GM19193 (cell line): ENCODE data around the gene LPCAT3.

Source experiments
- POLR2A ChIP-seq: IDR thresholded peaks from 4 replicates; pipeline ENCODE4 v1.6.1; 2011; ENCODE audit not compliant: insufficient read depth, insufficient read length; ENCODE audit errors: extremely low read depth

Gene LPCAT3, protein sequence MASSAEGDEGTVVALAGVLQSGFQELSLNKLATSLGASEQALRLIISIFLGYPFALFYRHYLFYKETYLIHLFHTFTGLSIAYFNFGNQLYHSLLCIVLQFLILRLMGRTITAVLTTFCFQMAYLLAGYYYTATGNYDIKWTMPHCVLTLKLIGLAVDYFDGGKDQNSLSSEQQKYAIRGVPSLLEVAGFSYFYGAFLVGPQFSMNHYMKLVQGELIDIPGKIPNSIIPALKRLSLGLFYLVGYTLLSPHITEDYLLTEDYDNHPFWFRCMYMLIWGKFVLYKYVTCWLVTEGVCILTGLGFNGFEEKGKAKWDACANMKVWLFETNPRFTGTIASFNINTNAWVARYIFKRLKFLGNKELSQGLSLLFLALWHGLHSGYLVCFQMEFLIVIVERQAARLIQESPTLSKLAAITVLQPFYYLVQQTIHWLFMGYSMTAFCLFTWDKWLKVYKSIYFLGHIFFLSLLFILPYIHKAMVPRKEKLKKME

GRCh38 chr12:7018350-7019042 lies at the start of gene LPCAT3:
Gene LPCAT3, minus strand, starts transcription at chr12:7018476. Its CDS starts 52 bp downstream, at chr12:7018424.
- TF ChIP-seq POLR2A: peak; percentile 85

DNA sequence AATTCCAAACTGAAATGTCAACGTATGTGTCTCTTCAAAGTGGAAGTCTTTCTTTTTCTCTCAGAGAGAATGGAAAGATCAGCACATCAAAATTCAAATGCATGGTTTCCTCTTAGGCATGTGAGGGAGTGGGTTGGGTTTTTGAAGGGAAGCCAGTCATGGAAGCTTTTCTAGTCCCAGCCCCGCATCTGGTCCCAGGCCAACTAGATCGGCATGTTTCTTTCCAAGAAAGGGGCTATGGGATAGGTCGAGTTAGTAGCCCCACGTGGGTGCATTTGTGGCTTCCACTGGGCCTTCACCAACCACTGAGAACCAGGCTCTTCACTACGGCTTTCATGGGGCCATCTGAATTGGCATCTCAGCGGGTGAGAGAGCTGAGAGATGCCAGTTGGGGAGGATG lies 48.8 kb upstream of the LPCAT3 start:
- TF ChIP-seq POLR2A: no peak

GRCh38 chr12:7066596-7066995 lies 48.3 kb upstream of the LPCAT3 start:
- TF ChIP-seq POLR2A: no peak

DNA sequence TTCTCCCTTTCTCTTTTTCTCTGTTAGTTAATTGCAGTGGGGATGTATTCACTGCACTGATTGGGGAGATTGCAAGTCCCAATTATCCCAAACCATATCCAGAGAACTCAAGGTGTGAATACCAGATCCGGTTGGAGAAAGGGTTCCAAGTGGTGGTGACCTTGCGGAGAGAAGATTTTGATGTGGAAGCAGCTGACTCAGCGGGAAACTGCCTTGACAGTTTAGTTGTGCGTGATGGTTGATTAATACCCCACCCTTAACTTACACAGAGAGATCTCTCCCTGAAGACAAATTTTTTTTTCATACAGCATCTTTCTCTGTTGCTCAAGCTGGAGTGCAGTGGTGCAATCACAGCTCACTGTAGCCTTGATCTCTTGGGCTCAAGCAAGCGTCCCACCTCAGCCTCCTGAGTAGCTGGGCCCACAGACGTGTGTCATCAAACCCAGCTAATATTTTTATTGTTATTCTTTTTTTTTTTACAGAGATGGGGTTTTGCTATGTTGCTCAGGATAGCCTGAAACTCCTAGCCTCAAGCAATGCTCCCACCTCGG lies 46.9 kb upstream of the LPCAT3 start:
- TF ChIP-seq POLR2A: no peak

- no peak for TF ChIP-seq POLR2A
These were observed 46.2 kb upstream of the LPCAT3 start for GRCh38 chr12:7064516-7064915.

DNA sequence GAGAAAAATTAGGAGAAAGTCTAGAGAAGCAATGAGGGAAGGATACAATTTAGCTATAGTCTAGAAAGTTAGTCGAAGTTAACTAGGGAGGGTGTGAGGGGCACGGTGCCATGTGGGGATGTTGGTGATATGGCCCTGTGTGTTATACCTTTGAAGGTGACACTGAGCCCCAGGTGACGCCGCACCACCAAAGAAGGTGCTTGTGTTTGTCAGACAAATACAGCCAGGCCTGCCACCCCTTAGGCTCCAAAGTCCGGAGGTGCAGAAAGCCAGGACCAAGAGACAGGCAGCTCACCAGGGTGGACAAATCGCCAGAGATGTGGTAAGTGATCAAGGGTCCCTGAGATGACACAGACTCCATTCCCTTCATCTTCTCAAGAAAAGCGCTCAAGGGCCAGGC lies 43.3 kb upstream of the LPCAT3 start:
- TF ChIP-seq POLR2A: no peak

DNA sequence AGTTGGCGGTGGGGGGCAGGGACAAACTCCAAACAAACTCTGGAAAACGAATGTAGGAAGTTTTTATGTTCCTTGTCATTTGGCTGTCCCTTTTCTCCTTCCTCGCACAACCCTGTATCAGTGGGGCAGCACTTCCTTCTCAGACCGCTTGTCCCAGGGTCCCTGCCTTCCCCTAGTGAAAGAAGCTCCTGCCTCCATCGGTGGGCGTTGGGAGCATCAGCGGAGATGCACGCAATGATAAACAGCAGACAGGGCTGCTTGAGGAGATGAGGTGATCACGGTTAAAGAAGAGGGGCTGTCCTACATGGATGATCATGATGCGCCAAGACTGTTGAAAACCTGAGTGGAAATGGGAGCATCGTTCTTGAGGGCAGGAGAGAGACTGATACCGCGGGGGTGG lies 42.9 kb upstream of the LPCAT3 start:
- TF ChIP-seq POLR2A: no peak

- TF ChIP-seq POLR2A: no peak
These were observed 42.2 kb upstream of the LPCAT3 start, which contains the start of gene C1S for GRCh38 chr12:7060353-7060954. Gene C1S, plus strand, starts transcription at chr12:7060718. Its CDS starts 1,195 bp downstream, at chr12:7061913.

- TF ChIP-seq POLR2A: no peak
These were observed 41.5 kb upstream of the LPCAT3 start for GRCh38 chr12:7059780-7060179.

- no peak for TF ChIP-seq POLR2A
These were observed 40.6 kb upstream of the LPCAT3 start for GRCh38 chr12:7058850-7059395.

DNA sequence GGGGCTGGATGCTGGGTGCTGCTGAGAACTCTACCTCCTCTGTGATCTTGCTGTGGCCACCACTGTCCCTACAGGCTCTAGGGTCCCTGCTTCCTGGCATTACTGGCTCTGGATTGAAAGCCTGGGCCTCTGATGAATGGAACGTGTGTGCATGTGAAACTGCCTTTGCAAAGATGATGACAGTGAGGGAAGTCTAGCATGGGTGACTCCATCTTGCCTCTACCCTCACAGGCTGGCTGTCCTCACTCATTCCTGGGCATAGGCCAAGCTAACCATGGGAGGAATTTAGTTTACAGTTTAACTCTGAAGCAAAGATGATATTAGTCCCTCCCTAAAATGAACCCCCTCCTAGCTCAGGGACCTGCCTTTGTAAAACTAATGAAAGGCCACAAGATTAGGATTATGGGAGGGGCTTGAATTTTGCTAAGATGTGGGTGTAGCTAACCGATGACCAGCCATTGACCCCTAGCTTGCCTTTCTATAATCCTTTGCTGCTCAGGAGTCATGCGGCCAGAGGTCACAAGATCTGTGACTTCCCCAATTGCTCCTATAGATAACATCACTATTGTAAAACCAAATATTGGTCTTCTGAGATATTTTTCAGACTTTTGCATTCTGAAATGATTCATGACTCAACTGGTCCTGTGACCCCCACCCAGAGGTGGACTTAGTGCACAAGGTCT lies 40.0 kb upstream of the LPCAT3 start:
- TF ChIP-seq POLR2A: no peak

DNA sequence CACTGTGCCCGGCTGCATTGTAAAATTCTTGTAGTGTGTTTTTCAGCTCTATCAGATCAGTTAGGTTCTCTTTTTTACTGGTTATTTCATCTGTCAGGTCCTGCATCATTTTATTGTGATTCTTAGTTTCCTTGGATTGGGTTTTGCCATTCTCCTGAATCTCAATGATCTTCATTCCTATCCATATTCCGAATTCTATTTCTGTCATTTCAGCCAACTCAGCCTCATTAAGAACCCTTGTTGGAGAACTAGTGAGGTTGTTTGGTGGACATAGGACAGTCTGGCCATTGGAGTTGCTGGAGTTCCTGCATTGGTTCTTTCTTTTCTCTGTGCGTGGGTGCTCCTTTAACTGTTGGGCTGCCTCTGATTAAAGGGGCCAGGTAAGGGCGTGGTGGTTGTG lies 36.6 kb upstream of the LPCAT3 start:
- TF ChIP-seq POLR2A: no peak

GRCh38 chr12:7047306-7047705 lies 29.0 kb upstream of the LPCAT3 start:
- TF ChIP-seq POLR2A: no peak

GRCh38 chr12:7046383-7047105 lies 28.3 kb upstream of the LPCAT3 start:
- no peak for TF ChIP-seq POLR2A

DNA sequence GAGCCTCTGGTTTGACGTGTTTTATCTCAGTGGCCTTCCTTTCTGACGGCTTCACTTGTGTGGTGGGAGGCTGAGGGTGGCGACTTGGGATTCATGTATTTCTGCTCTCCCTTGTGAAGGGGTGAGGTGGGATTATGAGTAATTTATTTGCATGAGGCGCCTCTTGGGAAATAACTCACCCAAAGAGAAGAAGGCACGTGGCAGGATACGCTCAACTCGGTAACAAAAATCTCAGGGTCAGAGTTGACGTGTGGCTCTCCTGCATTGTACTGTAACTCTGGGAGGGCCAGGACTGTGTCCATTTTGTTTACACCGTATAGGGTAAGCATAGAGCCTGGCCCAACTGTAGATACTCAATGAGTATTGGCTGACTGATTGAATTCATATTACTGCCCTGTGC lies 27.6 kb upstream of the LPCAT3 start:
- TF ChIP-seq POLR2A: no peak

DNA sequence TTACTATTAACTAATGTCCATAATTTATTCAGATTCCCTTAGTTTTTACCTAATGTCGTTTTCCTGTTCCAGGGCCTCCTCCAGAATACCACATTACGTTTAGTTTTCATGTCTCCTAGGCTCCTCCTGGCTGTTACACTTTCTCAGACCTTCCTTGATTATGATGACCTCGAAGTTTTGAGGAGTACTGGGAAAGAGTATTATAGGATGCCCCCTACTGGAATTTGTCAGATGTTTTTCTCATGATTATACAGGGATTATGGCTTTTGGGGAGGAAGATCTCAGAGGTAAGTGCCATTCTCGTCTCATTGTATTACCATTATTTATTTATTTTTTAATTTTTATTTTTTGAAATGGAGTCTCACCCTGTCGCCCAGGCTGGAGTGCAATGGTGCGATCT lies 24.6 kb upstream of the LPCAT3 start:
- no peak for TF ChIP-seq POLR2A
